OCI-LY3 (cell line): ENCODE measurements around the gene SUSD5.

Source experiments
- EZH2phosphoT487 ChIP-seq: fragments of 200-600 bp; shearing (Covaris generic); IDR thresholded peaks from 2 replicates; pipeline ENCODE4 v1.6.1; 2018; ENCODE audit warnings: antibody characterized with exemption, mixed run types, low read depth
- TF ChIP-seq, protein P1 (sequence below): fragments of 200-600, 300-600 bp; sonication (generic); IDR thresholded peaks from 2 replicates; pipeline ENCODE4 v1.5.1; 2014; ENCODE audit warnings: antibody characterized with exemption, low read length, low read depth

DNA sequence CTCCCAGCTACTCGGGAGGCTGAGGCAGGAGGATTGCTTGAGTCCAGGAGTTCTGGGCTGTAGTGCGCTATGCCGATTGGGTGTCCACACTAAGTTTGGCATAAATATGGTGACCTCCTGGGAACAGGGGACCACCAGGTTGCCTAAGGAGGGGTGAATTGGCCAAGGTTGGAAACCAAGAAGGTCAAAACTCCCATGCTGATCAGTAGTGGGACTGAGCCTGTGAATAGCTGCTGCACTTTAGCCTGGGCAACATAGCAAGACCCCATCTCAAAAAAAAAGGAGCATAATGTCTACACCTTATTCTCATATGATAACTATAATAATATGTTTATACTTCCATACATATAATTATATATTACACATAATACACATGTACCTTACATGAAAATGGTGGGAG lies 115.6 kb downstream of the SUSD5 start:
- TF ChIP-seq, protein P1, sequence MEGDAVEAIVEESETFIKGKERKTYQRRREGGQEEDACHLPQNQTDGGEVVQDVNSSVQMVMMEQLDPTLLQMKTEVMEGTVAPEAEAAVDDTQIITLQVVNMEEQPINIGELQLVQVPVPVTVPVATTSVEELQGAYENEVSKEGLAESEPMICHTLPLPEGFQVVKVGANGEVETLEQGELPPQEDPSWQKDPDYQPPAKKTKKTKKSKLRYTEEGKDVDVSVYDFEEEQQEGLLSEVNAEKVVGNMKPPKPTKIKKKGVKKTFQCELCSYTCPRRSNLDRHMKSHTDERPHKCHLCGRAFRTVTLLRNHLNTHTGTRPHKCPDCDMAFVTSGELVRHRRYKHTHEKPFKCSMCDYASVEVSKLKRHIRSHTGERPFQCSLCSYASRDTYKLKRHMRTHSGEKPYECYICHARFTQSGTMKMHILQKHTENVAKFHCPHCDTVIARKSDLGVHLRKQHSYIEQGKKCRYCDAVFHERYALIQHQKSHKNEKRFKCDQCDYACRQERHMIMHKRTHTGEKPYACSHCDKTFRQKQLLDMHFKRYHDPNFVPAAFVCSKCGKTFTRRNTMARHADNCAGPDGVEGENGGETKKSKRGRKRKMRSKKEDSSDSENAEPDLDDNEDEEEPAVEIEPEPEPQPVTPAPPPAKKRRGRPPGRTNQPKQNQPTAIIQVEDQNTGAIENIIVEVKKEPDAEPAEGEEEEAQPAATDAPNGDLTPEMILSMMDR = no peak
- no peak for TF ChIP-seq EZH2phosphoT487
